Measurements from ENCODE around the gene RTCA.
"Not testable (repeated sequence)": the region's sequence is repeated elsewhere in the genome, so short reads cannot be mapped to it uniquely, and the experiment has no call there.

Gene RTCA

GRCh38 chr1:100321506-100321905, 55.5 kb downstream of the RTCA start:
- no peak overlapping the region for H3K4me3 ChIP-seq (ENCODE audit: low read depth, low read length)
- no peak for DNase-seq (ENCODE audit: low read depth)
- in situ Hi-C loops (cut with HindIII; ENCODE audit: low sequenced_read_pairs) = no loop called here
- TF ChIP-seq CTCF (IDR thresholded peaks at IDR 0.05; ENCODE audit: low read depth, low read length, missing control alignments) = no peak

- in situ Hi-C loops (cut with HindIII; ENCODE audit: low sequenced_read_pairs) = no loop called here
These were observed 56.6 kb downstream of the RTCA start for GRCh38 chr1:100322436-100323211.

DNA sequence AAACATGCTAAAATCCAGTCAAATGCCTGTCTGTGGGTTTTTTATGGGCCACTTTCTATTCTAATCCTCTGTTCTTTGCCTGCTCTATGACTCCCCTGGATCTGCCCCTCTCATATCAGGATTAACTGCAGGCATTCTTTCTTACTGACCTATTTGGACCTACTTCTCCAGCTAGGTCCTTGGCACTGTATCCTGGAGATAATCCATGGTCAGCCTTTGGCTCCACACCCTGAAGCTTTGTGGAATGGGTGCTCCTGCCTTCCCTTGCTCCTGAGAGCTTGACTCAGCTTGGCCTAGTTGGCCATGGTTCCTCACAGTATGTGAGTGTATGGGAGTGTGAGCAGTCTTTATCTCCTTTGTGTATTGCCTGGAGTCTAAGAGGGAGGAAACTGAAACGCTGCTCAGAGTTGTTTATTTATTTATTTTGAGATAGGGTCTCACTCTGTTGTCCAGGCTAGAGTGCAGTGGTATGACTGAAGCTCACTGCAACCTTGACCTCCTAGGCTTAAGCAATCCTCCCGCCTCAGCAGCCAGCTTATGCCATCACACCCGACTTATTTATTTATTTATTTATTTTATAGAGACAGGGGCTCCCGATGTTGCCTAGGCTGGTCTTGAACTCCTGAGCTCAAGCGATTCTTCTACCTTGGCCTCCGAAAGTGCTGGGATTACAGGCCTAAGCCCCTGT, 57.5 kb downstream of the RTCA start:
- DNase-seq (ENCODE audit: low read depth) = no peak
- no peak for TF ChIP-seq CTCF (IDR thresholded peaks at IDR 0.05; ENCODE audit: low read depth, low read length, missing control alignments)
- no peak overlapping the region for H3K4me3 ChIP-seq (ENCODE audit: low read depth, low read length)
- in situ Hi-C loops (cut with HindIII; ENCODE audit: low sequenced_read_pairs) = no loop called here

More at GRCh38 chr1:100322436-100323211, 56.6 kb downstream of the RTCA start:
- no peak overlapping the region for H3K4me3 ChIP-seq (ENCODE audit: low read depth, low read length)
- TF ChIP-seq CTCF (IDR thresholded peaks at IDR 0.05; ENCODE audit: low read depth, low read length, missing control alignments) = no peak
- no peak for DNase-seq (ENCODE audit: low read depth)

GRCh38 chr1:100325415-100326324, 59.7 kb downstream of the RTCA start:
- TF ChIP-seq CTCF (IDR thresholded peaks at IDR 0.05; ENCODE audit: low read depth, low read length, missing control alignments) = no peak
- H3K4me3 ChIP-seq (ENCODE audit: low read depth, low read length) = no peak overlapping the region
- DNase-seq (ENCODE audit: low read depth) = no peak
- in situ Hi-C loops (cut with HindIII; ENCODE audit: low sequenced_read_pairs) = no loop called here

DNA sequence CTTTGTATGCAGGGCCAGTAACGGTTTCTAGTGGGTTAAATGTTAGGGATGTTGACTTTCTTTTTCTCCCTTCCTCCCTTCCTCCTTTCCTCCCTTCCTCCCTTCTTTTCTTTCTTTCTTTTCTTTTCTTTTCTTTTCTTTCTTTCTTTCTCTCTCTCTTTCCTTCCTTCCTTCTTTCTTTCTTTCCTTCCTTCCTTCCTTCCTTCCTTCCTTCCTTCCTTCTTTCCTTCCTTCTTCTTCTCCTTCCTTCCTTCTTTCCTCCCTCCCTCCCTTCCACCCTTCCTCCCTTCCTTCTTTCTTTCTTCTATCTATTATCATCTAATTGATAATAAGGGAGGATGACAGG, 60.3 kb downstream of the RTCA start:
- H3K4me3 ChIP-seq (ENCODE audit: low read depth, low read length); DNase-seq (ENCODE audit: low read depth); in situ Hi-C loops (cut with HindIII; ENCODE audit: low sequenced_read_pairs): not testable (repeated sequence)

- no peak for DNase-seq (ENCODE audit: low read depth)
- H3K4me3 ChIP-seq (ENCODE audit: low read depth, low read length) = no peak overlapping the region
- no peak for TF ChIP-seq CTCF (IDR thresholded peaks at IDR 0.05; ENCODE audit: low read depth, low read length, missing control alignments)
- in situ Hi-C loops (cut with HindIII; ENCODE audit: low sequenced_read_pairs) = no loop called here
These were observed 62.1 kb downstream of the RTCA start for GRCh38 chr1:100328133-100328532.

GRCh38 chr1:100331146-100331545, 65.1 kb downstream of the RTCA start:
- in situ Hi-C loops (cut with HindIII; ENCODE audit: low sequenced_read_pairs); DNase-seq (ENCODE audit: low read depth); H3K4me3 ChIP-seq (ENCODE audit: low read depth, low read length): not testable (repeated sequence)

Measured in astrocyte of the cerebellum (primary cell).